Omental fat pad (tissue), 4 donors: ENCODE results near the gene TREM2. TPM values are rescaled to one million over a fixed set of nuclear protein-coding genes. Genes with fewer than 3 reads are reported as not detected.

Experiments used
- ATAC-seq: fragments of 150-250 bp; one replicate; pipeline ENCODE4 v1.9.1; 2016; ENCODE audit warnings: mild to moderate bottlenecking, moderate library complexity; ENCODE audit not compliant: low FRiP score
- DNase-seq: peaks from one replicate; pipeline ENCODE4 v3.0.0-alpha.2; 2019; ENCODE audit warnings: low spot score
- CTCF ChIP-seq, 3 donors: fragments of 450-650 bp; IDR thresholded peaks; one replicate each; pipeline ENCODE4 v1.5.1; 2016 to 2017; ENCODE audit warnings: antibody characterized with exemption in 3 of 3, mild to moderate bottlenecking in 3 of 3, moderate library complexity in 2 of 3
- total RNA-seq, 4 donors: library from RNA; depleted of rRNA; stranded (reverse); fragments of >200 nt; gene quantifications; one replicate each; pipeline ENCODE4 v1.1.0, GENCODE V29; 2016

The TREM2 gene
- 100 to 1,000 TPM in 1 of 4 donors, 1 to 10 TPM in 2, not detected in 1; 3.1 to 119 (median 6.8) TPM for total RNA-seq

GRCh38 chr6:41162687-41163418 is at the start of gene TREM2:
TSS of gene TREM2 (minus strand) at chr6:41163116. CDS start at chr6:41163082, 34 bp downstream.
- ATAC-seq = peak; percentile 37
- TF ChIP-seq CTCF (IDR thresholded peaks at IDR 0.05) = no peak
- DNase-seq = no peak

GRCh38 chr6:41209547-41210320 is 46.8 kb upstream of the TREM2 start:
- ATAC-seq = no peak
- DNase-seq = no peak
- TF ChIP-seq CTCF (IDR thresholded peaks at IDR 0.05) = no peak

- DNase-seq = no peak
- TF ChIP-seq CTCF (IDR thresholded peaks at IDR 0.05) = no peak
- ATAC-seq = no peak
Observed at GRCh38 chr6:41208439-41209106, 45.7 kb upstream of the TREM2 start.

GRCh38 chr6:41204156-41204555 is 41.2 kb upstream of the TREM2 start:
- TF ChIP-seq CTCF (IDR thresholded peaks at IDR 0.05) = no peak
- no peak for DNase-seq
- no peak for ATAC-seq

GRCh38 chr6:41201764-41202173 is 38.9 kb upstream of the TREM2 start:
- ATAC-seq = no peak
- no peak for DNase-seq
- no peak for TF ChIP-seq CTCF (IDR thresholded peaks at IDR 0.05)

GRCh38 chr6:41200901-41201763 is 38.2 kb upstream of the TREM2 start, which contains the start of gene TREML2:
TSS of gene TREML2 (minus strand) at chr6:41201149. CDS start at chr6:41201008, 141 bp downstream.
- ATAC-seq (no peak), DNase-seq (no peak)
- no peak for TF ChIP-seq CTCF (IDR thresholded peaks at IDR 0.05)
